NCI-H1105 (cell line): ENCODE results near the gene ME2.
"Not testable (repeated sequence)": the region's sequence is repeated elsewhere in the genome, so short reads cannot be mapped to it uniquely, and the experiment has no call there.

Experiments used
- DNase-seq: peaks from one replicate; lab custom pipeline; 2025; lab: John Stamatoyannopoulos, UW

ME2 gene

GRCh38 chr18:50973367-50974126, 94.6 kb downstream of the ME2 start:
- DNase-seq = no peak

- no peak for DNase-seq
These were observed 98.3 kb downstream of the ME2 start for GRCh38 chr18:50977037-50977760.

GRCh38 chr18:50981381-50981780, 102.5 kb downstream of the ME2 start:
- no peak for DNase-seq

- DNase-seq = no peak
These were observed 103.3 kb downstream of the ME2 start for GRCh38 chr18:50982086-50982801.

- DNase-seq = no peak
These were observed 103.9 kb downstream of the ME2 start for GRCh38 chr18:50982802-50983179.

- DNase-seq = no peak
These were observed 107.6 kb downstream of the ME2 start for GRCh38 chr18:50986360-50987087.

- no peak for DNase-seq
These were observed 108.3 kb downstream of the ME2 start for GRCh38 chr18:50987261-50987660.

GRCh38 chr18:50989711-50990110, 110.8 kb downstream of the ME2 start:
- no peak for DNase-seq

- DNase-seq = no peak
These were observed 113.4 kb downstream of the ME2 start for GRCh38 chr18:50992351-50992762.

GRCh38 chr18:50994031-50994430, 115.1 kb downstream of the ME2 start:
- no peak for DNase-seq

- DNase-seq = not testable (repeated sequence)
These were observed 124.3 kb downstream of the ME2 start for GRCh38 chr18:51003174-51003573.
